ENCODE measurements around the gene ELSPBP1.

DNA sequence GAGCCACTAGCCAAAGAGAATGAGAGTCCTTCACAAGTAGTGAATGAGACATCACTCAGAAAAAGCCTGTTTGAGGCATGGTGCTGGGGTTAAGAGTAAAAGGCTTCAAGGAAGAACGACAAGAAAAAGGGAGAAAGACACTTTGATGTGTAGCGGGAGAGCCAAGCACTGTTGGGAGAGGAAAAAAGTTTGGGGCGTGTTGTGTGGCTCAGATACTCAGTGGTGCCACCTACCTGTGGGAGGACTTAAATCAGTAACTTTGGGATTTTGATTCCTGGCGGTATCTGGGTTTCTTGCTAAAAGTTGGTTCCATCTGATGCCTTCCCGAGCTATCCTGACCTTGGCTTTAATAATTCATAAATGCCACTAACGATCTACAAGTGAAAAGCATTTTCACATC, 12.3 kb downstream of the ELSPBP1 start:
- TF ChIP-seq, protein P1, sequence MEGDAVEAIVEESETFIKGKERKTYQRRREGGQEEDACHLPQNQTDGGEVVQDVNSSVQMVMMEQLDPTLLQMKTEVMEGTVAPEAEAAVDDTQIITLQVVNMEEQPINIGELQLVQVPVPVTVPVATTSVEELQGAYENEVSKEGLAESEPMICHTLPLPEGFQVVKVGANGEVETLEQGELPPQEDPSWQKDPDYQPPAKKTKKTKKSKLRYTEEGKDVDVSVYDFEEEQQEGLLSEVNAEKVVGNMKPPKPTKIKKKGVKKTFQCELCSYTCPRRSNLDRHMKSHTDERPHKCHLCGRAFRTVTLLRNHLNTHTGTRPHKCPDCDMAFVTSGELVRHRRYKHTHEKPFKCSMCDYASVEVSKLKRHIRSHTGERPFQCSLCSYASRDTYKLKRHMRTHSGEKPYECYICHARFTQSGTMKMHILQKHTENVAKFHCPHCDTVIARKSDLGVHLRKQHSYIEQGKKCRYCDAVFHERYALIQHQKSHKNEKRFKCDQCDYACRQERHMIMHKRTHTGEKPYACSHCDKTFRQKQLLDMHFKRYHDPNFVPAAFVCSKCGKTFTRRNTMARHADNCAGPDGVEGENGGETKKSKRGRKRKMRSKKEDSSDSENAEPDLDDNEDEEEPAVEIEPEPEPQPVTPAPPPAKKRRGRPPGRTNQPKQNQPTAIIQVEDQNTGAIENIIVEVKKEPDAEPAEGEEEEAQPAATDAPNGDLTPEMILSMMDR (conservative IDR thresholded peaks at IDR 0.05; ENCODE audit: low read depth, low read length), result peak; percentile 45
- no peak for TF ChIP-seq EZH2 (IDR thresholded peaks at IDR 0.05; ENCODE audit: borderline replicate concordance, low read depth, low read length, poor library complexity, severe bottlenecking)

All from A673 (cell line).